ENCODE measurements around the gene TANC1.
A peak's percentile ranks its signal among the peaks of the same experiment; 100 is the strongest.

The TANC1 gene

GRCh38 chr2:159195697-159196096 lies 227.3 kb downstream of the TANC1 start:
- no peak for DNase-seq (ENCODE audit: low read depth in 2 of 2)

GRCh38 chr2:159196393-159196925 lies 228.0 kb downstream of the TANC1 start:
- DNase-seq (ENCODE audit: low read depth in 2 of 2), result no peak

GRCh38 chr2:159199236-159199635 lies 230.8 kb downstream of the TANC1 start:
- no peak for DNase-seq (ENCODE audit: low read depth in 2 of 2)

GRCh38 chr2:159199761-159200465 lies 231.5 kb downstream of the TANC1 start:
- DNase-seq (ENCODE audit: low read depth in 2 of 2), result no peak

GRCh38 chr2:159200498-159200897 lies 232.1 kb downstream of the TANC1 start:
- no peak for DNase-seq (ENCODE audit: low read depth in 2 of 2)

- DNase-seq (ENCODE audit: low read depth in 2 of 2), result no peak
These were observed 233.1 kb downstream of the TANC1 start for GRCh38 chr2:159201360-159202063.

GRCh38 chr2:159202568-159203071 lies 234.2 kb downstream of the TANC1 start:
- DNase-seq (ENCODE audit: low read depth in 2 of 2), result no peak

- no peak for DNase-seq (ENCODE audit: low read depth in 2 of 2)
These were observed 236.1 kb downstream of the TANC1 start for GRCh38 chr2:159204381-159205144.

GRCh38 chr2:159206736-159207380 lies 238.4 kb downstream of the TANC1 start:
- no peak for DNase-seq (ENCODE audit: low read depth in 2 of 2)

GRCh38 chr2:159208438-159208837 lies 240.0 kb downstream of the TANC1 start:
- no peak for DNase-seq (ENCODE audit: low read depth in 2 of 2)

GRCh38 chr2:159209341-159210306 lies 241.2 kb downstream of the TANC1 start:
- DNase-seq (ENCODE audit: low read depth in 2 of 2), result peak; percentile 18 to 25

- no peak for DNase-seq (ENCODE audit: low read depth in 2 of 2)
These were observed 243.3 kb downstream of the TANC1 start for GRCh38 chr2:159211447-159212396.

- no peak for DNase-seq (ENCODE audit: low read depth in 2 of 2)
These were observed 244.9 kb downstream of the TANC1 start for GRCh38 chr2:159213296-159213695.

GRCh38 chr2:159214325-159214865 lies 246.0 kb downstream of the TANC1 start:
- no peak for DNase-seq (ENCODE audit: low read depth in 2 of 2)

GRCh38 chr2:159215116-159215515 lies 246.7 kb downstream of the TANC1 start:
- DNase-seq (ENCODE audit: low read depth in 2 of 2), result no peak

GRCh38 chr2:159217676-159218075 lies 249.2 kb downstream of the TANC1 start:
- no peak for DNase-seq (ENCODE audit: low read depth in 2 of 2)

- no peak for DNase-seq (ENCODE audit: low read depth in 2 of 2)
These were observed 249.9 kb downstream of the TANC1 start for GRCh38 chr2:159218389-159218788.

- no peak for DNase-seq (ENCODE audit: low read depth in 2 of 2)
These were observed 251.1 kb downstream of the TANC1 start for GRCh38 chr2:159219394-159219998.
